Measurements from ENCODE around the gene PLSCR3.

Gene PLSCR3

DNA sequence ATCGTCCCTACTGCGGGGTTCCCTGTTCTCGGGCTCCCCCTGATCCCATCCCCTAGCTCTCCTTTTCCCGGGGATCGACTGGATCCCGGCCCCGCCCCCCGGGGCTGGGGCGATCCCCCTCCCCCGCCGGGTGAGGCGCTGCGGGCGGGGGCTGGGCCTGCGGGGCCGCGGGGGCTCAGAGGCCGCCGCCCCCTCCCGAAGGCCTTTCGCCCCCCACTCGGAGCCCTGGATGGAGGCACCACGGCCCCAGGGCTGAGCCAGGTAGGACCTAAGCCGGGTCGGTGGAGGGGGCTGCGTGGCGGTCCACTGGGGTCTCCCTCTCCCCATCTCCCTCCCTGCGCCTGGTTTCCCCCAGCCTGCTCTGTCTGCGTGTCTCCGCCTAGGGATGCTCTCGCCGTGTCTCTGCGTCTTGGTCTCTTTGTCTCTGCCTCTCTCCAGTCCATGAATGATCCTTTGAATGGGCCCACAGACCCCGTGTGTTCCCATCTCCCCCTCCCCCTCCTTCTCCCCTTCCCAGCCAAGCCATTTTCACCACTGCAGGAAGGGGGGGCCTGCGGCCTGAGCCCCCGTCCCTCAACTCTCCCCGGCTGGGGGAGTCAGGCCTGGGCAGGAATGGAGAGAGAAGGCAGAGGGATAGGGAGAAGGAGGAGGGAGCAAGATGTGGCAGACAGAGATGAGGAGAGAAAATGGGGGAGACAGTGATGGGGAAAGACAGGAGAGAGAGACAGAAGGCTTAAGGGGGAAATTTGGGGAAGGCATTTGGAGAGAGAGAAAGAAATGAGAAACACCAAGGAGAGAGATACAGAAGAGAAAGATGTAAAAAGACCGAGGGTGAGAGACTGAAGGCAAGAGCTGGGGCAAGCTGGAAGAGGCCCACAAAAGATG lies 11.3 kb upstream of the PLSCR3 start:
- DNase-seq, result no peak

DNA sequence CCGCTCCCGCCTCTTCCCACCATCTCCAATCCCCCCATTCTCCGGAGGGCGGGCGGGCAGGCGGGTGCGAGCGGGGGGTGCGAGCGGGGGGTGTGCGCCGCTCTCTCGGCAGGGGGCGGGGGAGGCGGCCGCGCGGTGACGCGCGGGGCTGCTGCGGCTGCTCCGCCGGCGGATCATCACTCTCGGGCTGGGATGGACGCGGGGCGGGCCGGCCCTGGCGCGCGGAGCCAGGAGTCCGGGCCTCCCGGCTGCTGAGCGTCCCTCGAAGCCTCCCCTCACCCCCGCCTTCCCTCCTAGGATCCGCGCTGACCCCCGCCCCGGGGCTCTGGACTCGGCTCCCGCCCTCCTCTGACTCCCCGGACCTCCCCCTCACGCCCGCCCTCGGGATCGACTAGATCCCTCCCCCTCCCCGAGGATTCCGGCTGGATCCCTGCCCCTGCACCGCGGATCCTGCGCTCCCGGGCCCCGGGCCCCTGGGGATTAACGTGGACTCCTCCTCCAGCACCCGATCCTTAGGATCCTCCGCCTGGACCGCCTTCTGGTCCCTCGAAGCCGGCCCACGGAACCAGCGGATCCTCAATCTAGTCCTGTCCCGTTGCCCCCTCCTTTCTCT lies 10.5 kb upstream of the PLSCR3 start:
- DNase-seq, result peak; percentile 10

DNA sequence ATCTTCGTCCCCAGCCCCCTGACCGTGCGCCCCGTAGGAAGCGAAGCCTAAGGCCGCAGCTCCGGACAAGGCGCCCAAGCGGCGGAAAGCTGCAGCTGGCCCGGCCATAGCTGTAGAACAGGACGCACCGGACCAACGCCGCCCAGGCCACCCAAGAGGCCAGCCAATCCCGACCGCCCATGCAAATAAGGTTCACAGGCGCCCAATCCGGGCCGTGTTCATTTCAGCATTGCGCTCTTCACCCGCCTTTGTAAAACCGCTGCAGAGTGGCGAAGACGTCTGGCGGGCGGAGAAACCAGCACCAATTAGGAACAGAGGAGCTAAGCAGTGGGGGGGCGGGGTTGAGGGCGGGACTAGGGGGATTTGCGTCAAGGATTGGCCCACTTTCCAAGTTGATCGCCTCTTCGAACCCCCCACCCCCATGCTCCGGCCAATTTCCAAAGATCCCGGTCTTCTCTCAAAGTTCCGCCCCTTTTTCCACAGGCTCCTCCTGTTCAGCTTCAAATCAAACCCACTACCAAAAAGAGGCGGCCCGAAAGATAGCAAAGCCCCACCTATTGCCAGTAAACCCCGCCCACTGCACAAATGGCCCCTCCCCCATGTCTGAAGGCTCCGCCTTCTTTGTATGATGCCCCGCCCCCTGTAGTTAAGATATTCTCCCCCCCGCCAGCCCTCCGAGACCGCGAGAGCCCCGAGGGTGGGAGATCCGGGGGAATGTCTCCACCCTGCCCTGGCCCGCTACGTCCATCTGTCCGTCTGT lies 9.8 kb upstream of the PLSCR3 start, which contains the start of gene TMEM256:
Gene TMEM256 (minus strand): TSS at position 121 of the 760 bp plus-strand sequence. CDS start 13 bp downstream, at position 108.
- DNase-seq, result peak; percentile 99

DNA sequence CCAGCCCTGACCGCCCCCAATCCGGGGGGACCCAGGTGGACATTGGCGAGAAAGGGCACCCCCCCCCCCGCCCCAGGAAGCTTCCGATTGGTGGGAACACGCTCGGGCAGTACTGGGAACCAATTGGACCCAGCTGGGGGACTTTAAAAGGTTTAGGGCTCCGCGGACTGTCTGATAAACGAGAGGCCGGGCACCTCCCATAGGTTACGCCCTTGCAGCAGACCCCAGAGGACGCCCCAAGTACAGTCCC lies 9.3 kb upstream of the PLSCR3 start:
- DNase-seq, result no peak

DNA sequence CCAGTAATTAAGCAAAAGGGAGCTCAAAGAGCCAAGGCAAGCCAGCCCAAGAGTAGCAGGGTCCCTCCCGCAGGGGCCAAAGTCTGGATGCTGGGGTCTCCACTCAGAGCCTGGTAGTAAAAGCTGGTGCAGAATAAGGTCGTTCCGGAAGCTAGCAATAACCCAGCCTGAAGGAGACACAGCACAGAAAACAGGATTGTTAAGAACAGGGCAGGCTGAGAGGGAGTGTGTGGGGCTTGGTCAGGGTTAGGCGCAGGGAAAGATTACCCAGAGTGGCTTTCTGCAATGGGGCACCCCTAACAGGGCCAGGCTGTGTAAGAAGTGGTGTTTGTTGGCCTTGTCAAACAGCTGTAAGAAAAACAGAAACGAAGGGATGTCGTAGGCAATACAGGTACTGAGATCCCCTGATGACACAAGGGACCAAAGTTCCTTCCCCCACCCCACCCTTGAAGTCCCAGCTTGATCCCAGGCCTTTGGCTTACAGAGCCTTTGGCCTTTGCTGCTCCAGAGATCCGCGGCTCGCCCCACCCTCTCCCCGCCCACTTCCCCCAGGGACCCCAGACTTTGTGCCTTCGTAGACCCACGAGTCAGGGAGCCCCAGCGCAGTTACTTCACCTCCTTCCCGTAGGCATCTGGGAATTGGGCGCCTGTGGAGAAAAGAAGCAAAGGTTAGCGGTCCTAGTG lies 8.9 kb upstream of the PLSCR3 start:
- DNase-seq, result peak; percentile 22

DNA sequence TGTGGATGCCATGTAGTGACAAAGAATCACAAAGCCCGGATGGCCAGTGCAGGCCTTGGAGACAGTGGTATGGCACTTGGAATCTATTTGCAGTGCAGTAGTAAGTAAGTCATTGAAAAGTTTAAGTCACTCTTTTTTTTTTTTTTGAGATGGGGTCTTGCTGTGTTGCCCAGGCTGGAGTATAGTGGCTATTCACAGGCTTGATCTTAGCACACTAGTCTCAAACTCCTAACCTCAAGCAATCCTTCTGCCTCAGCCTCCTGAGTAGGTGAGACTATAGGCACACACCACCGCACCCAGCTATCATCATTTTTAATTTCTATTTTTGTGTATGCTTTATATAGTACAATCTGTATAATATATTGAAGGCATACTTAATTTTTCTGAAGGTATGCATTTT lies 4.3 kb upstream of the PLSCR3 start:
- no peak for DNase-seq

DNA sequence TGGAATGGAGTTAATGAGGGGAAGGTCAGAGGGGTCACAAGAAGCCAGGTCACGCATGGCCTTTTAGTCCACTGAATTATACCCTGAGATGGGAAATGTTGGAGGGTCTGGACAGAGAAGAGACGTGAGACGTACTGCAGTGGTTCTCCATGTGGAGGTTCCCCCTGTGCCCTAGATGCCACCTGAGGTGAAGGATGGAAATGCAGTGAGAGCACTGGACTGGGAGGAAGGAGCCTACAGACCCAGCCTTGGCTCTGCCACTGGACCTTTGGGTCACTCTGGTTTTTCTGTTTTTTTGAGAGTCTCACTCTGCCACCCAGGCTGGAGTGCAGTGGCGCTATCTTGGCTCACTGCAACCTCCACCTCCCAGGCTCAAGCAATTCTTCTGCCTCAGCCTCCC lies 1.8 kb upstream of the PLSCR3 start:
- DNase-seq, result no peak

DNA sequence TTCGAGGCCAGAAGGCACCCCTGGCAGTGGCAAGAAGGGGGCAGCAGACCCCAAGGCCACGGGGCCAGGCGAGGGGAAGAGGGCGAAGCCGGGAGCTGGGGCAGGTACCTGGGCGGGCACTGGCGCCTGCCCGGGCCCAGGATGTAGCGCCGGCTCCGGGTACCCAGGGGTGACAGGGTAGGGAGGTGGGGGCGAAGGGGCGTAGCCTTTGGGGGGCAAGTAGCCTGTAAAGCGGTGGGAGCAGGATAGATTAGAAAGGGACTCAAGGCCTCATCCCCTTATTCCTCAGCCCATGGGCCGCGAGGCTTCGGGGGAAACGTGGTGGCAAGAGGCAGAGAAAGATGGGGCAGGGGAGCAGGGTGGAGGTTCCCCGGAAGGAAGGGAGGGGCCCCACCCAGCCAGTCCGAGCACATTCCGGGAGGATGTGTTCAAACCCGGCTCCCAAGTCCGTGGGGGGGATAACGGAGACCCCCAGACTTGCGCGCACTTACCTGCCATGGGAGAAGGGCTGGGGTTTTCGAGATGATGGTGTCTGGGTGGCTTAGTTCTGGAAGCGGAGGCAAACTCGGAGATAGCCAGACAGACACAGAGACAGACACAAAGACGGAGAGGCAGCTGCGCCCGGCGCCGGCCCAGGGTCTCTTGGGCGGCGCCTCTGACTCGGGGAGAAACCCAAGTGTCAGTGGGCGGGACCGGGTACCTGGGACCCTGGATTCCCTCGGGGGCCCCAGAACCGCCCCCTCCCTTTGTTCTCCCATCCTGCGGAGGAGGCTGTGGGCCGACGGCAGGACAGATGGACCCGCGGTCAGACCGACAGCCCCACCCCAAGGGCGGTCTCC lies 493 bp downstream of the PLSCR3 start:
- peak; percentile 71 for DNase-seq

DNA sequence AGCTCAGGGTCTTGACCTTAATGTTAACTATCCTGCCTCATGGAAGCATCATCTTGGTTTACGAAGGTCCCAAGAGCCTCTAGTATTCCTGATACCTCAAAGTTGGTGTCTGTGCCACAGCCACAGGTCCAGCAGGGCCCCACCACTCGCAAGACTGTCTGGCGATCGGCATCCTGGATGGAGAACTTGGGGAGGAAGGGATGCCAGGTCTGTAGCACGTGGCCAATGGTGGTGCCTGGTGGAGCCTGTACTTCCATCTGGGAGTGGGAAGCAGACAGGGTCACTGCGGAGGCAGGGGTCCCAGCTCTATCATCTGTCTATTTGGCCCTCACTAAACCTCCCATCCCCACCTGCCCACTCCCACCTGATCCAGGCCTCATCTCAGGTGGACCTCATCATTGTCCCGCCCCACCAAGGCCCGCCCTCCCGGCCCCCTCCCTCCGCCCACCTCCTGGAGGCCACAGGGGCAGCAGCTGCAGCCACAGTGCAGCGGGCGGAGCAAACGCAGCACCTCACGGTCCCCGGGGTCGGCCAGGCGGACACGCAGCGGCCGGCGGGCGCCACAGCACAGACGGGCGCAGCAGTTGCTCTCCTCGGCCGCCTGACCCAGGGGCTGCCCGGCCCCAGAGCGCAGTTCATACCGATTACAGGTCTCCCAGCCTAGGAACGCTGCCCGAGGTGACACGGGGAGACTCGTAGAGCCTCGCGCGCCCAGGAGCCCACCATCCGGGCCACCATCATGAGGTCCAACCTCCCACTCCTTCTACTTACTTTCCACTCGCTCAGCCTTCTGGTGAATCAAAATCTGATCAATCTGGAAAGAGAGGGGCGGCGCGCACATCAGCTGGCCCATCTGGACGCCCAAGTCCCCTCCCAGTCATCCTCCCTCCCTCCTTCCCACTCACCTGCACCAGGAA lies 1.4 kb downstream of the PLSCR3 start:
- no peak for DNase-seq

DNA sequence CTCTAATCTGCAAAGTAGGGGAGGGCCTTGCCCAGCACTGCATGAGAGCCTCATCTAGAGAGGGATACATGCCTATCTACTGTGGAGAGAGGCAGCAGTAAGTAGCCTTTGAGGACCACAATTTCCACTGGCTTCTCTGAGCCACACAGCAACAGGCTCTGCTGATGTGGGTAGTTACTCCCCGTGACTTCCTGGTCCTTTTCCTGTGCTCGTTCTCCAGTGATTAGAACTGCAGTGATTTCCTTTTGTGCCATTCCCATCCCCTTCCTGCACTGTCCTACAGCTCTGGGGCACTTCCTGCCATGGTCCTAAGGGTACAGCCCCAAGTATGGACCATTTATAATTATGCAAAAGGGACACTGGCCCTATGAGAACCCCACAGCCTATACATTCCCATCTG lies 3.0 kb downstream of the PLSCR3 start:
- no peak for DNase-seq

DNA sequence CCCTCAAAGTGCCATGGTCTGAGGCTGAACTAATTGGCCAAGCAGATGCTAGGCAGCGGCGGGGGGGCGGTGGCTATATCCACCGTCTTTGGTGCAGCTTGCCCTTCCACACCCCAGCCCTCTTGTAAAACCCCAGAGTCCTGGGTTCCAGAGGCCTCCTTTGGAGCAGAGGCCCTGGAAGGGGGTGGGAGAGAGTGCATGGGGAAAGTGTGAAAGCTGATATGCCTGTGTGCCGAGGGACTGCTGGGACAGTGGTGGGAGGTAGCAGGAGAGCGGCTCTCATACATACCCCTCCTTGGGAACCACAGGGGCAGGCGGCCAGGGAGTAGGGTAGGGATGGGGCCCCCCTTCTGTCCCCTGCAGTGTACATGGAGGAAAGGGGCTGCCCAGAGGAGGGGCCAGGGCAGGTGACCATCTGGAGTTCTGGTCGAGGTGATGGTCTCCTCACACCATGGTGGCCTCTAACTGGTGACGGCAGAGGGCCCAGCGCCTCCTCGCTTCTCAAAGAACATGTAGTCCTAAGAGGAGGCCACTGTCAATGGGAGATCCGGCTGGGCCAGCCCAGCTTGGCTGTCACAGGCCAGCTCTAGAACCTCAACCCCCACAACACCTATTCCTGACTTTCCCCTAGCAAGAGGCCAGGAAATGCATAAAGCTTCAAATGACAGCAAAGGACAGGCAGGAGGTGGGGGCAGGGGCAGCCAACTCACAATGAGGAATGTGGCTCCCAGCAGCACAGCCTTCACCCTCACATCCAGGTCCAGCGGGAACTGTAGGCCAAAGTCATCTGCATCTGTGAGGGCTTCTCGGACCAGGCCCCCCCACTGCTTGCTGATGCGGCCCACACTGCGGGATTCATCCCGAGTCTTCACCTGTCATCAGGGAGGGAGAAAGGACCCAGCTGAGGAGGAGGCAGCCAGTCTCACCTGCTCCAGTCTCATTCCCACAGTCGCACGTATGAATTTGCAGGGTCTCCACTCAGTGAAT lies 4.1 kb downstream of the PLSCR3 start:
- DNase-seq, result no peak

DNA sequence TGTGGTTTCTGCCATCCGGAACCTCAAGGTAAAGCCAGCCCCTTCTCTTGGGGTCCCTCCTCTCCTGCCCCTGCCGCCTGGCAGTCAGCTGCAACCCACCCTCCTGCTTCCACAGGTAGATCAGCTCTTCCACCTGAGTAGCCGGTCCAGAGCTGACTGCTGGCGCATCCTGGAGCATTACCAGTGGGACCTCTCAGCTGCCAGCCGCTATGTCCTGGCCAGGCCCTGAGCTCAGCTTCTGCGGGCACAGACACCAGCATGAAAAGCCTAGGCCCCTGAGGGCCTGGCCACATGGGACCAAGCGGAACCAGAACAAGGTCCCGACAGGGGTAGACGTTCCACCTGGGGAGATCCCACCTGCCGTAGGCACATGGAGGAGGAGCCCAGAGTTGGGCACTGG lies 5.5 kb downstream of the PLSCR3 start:
- no peak for DNase-seq

DNA sequence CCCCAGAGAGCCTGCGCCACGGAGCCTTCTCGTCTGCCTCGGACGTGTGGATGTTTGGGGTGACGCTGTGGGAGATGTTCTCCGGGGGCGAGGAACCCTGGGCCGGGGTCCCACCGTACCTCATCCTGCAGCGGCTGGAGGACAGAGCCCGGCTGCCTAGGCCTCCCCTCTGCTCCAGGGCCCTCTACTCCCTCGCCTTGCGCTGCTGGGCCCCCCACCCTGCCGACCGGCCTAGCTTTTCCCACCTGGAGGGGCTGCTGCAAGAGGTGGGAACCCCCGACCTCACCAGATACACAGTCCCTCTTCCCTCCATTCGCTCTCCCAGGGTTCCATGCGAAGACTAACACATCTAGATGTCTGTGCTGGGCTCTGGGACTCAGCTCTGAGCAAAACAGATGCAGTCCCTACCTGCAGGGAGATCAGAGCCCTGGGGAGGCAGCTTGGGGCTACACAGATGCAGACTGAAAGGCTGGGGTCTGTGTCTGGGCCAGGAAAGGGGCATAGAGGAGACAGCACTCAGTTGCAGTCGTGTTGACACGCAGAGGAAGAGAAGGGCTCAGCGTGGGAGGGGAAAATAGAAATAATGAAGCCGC lies 9.7 kb downstream of the PLSCR3 start:
- DNase-seq, result no peak

DNA sequence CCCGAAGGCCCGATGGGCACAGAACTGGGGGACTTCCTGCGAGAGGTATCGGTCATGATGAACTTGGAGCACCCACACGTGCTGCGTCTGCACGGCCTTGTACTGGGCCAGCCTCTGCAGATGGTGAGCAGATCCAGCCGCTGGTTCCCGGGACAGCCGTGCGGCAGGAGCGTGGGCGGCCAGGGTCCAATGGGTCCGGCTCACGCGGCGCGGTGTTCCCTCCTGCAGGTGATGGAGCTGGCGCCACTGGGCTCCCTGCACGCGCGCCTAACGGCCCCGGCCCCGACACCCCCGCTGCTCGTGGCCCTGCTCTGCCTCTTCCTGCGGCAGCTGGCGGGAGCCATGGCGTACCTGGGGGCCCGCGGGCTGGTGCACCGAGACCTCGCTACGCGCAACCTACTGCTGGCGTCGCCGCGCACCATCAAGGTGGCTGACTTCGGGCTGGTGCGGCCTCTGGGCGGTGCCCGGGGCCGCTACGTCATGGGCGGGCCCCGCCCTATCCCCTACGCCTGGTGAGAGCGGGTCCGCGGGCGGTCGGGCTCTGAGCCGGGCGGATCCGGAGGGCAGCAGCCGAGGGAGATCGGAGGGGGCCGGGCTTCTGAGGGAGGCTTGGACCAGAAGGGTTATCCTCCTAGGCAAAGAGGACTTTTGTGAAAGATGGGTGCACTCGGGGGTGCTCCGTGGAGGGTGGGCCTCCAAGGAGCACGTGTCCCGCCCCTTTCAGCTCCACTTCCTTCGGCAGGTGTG lies 10.4 kb downstream of the PLSCR3 start:
- no peak for DNase-seq

DNA sequence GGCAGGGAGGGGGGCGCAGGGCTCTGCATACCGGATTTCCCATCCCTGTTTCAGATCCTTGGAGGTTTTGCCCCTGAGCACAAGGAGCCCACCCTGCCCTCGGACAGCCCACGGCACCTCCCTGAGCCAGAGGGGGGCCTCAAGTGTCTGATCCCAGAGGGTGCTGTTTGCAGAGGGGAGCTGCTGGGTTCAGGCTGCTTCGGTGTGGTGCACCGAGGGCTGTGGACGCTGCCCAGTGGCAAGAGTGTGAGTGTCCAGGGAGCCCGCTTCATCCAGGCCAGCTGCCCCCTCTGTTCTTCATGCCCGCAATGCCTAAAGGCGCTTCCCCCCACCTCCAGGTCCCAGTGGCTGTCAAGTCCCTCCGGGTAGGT lies 11.0 kb downstream of the PLSCR3 start:
- no peak for DNase-seq

DNA sequence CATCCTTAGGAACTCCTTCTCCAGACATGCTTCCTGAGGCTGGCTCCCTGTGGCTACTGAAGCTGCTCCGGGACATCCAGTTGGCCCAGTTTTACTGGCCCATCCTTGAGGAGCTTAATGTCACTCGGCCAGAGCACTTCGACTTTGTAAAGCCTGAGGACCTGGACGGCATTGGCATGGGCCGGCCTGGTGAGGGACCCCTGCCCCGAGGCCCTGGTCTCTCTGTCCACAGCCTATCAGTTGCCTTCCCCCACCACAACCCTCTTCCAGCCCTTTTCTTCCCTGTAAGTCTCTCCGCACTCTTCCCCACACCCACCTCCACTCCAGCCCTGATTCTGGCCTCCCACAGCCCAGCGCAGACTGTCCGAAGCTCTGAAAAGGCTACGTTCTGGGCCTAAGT lies 11.4 kb downstream of the PLSCR3 start:
- DNase-seq, result no peak

DNA sequence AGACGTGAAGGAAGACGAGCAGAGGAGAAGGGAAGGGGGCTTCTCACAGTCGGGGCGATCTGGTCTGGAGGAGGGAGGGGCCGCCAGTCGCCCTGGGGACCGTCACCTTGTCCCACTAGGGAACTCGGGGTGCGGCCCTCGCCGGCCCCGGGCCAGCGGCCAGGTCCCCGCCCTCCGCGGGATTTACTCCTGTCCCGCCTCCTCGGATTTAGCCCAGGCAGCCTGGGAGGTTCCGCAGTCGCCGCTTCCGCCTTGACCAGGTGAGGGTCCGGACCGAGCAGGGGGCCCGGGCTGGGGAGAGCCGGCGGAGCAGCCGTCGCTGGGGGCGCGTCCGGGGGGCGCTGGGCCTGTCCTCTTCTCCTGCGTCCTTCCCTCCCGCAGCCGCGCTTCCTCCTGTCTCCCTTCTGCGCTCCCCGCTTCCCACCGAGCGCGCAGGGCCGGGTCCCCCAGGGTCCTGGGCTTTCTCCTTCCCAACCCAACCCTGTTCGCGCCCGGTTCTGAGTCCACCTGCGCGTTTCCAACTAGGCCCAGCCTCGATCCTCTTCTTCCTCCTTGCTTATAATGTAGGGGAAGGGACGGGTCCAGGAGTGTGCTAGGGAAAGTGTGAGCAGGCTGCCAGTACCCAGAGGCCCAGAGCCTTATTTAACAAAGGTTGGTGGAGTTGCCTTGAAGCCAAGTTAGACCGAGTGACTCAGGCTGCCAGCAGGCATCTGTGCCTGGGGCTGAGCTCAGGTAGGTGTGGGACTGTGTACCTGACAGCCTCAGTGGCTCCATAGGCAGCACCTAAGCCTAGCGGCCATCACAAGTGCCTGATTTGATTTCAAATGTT lies 13.3 kb downstream of the PLSCR3 start, which contains the start of gene TNK1:
Gene TNK1 (plus strand): TSS at position 235 of the 829 bp plus-strand sequence. CDS start 1,838 bp downstream, outside the sequence.
- no peak for DNase-seq

DNA sequence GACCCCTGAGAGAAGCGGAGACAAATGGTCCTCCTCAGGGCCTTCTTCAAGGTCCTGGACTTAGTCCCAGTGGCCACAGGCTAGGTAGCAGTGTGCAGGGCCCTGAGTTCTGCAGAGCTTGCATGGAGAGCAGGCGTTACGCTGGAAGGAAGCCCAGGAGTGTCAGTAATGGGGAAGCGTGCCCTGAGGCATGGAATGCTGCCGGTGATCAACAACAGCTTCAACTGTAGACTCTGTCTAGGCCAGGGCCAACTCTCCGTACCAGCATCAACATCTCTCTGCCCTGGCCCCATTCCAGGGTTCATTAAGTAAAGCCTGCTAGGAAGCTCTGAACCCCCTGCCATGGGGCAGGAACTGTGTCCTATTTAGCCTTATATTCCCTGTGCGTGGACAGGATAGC lies 14.0 kb downstream of the PLSCR3 start:
- no peak for DNase-seq

Measured in NCI-H2171 treated with DMSO at 0.1 percent for 48 hours (cell line).